Measurements from ENCODE around the gene MYH6. TPM values are rescaled to one million over a fixed set of nuclear protein-coding genes. Genes with fewer than 3 reads are reported as not detected.
"Not testable (repeated sequence)": the region's sequence is repeated elsewhere in the genome, so short reads cannot be mapped to it uniquely, and the experiment has no call there.

The MYH6 gene
- total RNA-seq, 2 experiments from 2014 or later, result not detected

DNA sequence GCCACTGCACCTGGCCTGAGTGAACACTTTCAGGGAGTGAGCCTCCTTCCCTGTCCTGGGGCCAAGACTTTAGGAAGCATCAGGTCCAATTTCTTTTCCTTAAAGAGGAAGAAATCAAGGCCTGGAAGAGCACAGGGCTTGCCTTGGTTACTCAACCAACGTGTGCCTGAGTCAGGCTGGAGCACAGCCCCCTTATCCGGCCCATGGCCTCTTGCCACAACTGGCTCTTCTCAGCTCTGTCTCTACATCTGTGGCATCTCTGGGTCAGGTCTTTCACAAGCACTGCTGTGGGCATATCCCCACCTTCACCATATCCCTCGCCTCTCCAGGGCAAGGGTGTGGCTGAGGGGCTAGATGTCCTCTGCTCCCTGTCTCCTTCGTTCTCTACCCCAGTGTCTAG is 6.8 kb downstream of the MYH6 start:
- H3K9me3 Mint-ChIP-seq, result no peaks in the 10 kb centered on the region
- no peak overlapping the region for H3K4me3 Mint-ChIP-seq
- POLR2A ChIA-PET, result no interaction called here
- CTCF ChIA-PET, result no interaction called here
- H3K4me1 Mint-ChIP-seq (ENCODE audit: low read depth), result no peaks in the 10 kb centered on the region
- TF ChIP-seq, protein P1, sequence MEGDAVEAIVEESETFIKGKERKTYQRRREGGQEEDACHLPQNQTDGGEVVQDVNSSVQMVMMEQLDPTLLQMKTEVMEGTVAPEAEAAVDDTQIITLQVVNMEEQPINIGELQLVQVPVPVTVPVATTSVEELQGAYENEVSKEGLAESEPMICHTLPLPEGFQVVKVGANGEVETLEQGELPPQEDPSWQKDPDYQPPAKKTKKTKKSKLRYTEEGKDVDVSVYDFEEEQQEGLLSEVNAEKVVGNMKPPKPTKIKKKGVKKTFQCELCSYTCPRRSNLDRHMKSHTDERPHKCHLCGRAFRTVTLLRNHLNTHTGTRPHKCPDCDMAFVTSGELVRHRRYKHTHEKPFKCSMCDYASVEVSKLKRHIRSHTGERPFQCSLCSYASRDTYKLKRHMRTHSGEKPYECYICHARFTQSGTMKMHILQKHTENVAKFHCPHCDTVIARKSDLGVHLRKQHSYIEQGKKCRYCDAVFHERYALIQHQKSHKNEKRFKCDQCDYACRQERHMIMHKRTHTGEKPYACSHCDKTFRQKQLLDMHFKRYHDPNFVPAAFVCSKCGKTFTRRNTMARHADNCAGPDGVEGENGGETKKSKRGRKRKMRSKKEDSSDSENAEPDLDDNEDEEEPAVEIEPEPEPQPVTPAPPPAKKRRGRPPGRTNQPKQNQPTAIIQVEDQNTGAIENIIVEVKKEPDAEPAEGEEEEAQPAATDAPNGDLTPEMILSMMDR (IDR thresholded peaks at IDR 0.05), result no peak
- intact Hi-C loops (cut with micrococcal nuclease), result no loop called here
- ATAC-seq (no peak), DNase-seq (no peak)
- H3K27me3 Mint-ChIP-seq, result no peaks in the 10 kb centered on the region
- no peaks in the 10 kb centered on the region for H3K36me3 Mint-ChIP-seq (ENCODE audit: low read depth)
- H3K27ac Mint-ChIP-seq, result no peak overlapping the region

DNA sequence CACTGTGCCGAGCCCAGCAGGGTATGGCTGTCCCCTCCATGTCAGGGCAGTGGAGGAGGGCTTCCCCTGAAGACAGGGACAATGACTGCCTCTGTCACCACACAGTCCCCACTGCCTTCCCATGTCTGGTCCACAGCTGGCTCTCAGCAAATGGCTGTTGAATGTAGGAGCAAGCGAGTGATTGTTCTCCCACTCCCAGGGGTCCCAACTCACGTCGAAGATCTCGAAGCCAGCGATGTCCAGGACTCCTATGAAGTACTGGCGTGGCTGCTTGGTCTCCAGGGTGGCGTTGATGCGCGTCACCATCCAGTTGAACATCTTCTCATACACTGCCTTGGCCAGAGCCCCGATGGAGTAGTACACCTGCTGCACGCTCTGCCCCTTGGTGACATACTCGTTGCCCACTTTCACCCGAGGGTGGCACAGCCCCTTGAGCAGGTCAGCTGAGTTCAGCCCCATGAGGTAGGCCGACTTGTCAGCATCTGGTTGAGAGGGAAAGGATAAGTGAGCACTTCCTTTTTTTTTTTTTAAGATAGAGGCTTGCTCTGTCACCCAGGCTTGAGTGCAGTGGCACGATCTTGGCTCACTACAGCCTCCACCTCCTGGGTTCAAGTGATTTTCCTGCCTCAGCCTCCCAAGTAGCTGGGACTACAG is 7.5 kb downstream of the MYH6 start:
- H3K4me1 Mint-ChIP-seq (ENCODE audit: low read depth); CTCF ChIA-PET; ATAC-seq; H3K27ac Mint-ChIP-seq; DNase-seq; H3K36me3 Mint-ChIP-seq (ENCODE audit: low read depth); H3K27me3 Mint-ChIP-seq; H3K4me3 Mint-ChIP-seq; H3K9me3 Mint-ChIP-seq; POLR2A ChIA-PET; intact Hi-C loops (cut with micrococcal nuclease): not testable (repeated sequence)

- intact Hi-C loops (cut with micrococcal nuclease), result no loop called here
- POLR2A ChIA-PET, result no interaction called here
- no peaks in the 10 kb centered on the region for H3K9me3 Mint-ChIP-seq
- no peaks in the 10 kb centered on the region for H3K36me3 Mint-ChIP-seq (ENCODE audit: low read depth)
- H3K27ac Mint-ChIP-seq, result no peak overlapping the region
- H3K4me1 Mint-ChIP-seq (ENCODE audit: low read depth), result no peaks in the 10 kb centered on the region
- DNase-seq (no peak), ATAC-seq (no peak)
- no peaks in the 10 kb centered on the region for H3K27me3 Mint-ChIP-seq
- CTCF ChIA-PET, result no interaction called here
- no peak overlapping the region for H3K4me3 Mint-ChIP-seq
- TF ChIP-seq, protein P1 (IDR thresholded peaks at IDR 0.05), result no peak
Measured at GRCh38 chr14:23399591-23399990, 8.5 kb downstream of the MYH6 start.

DNA sequence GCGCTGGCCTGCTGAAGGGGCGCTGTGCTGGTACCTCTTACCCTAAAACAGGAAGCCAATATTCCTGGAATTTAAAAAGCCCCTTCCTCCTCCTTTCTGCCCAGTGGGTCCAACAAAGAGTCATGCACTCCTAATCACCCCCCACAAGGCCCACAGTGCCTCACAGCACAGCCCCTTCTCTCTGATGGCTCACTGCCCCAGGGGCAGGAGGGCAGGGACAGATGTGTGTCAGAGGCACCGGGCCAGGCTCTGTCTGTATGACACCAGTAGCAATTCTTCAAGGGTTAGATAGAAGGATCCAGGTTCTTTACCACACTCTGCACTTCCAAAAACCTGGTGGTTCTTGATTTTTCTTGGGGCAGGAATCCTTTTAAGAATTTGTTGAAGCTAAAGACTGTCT is 8.9 kb downstream of the MYH6 start:
- no peak overlapping the region for H3K4me3 Mint-ChIP-seq
- TF ChIP-seq, protein P1 (IDR thresholded peaks at IDR 0.05), result no peak
- no peaks in the 10 kb centered on the region for H3K4me1 Mint-ChIP-seq (ENCODE audit: low read depth)
- no peaks in the 10 kb centered on the region for H3K27me3 Mint-ChIP-seq
- no peak overlapping the region for H3K27ac Mint-ChIP-seq
- H3K9me3 Mint-ChIP-seq, result no peaks in the 10 kb centered on the region
- POLR2A ChIA-PET, result no interaction called here
- intact Hi-C loops (cut with micrococcal nuclease), result no loop called here
- no peak for ATAC-seq
- CTCF ChIA-PET, result no interaction called here
- H3K36me3 Mint-ChIP-seq (ENCODE audit: low read depth), result no peaks in the 10 kb centered on the region
- no peak for DNase-seq

- ATAC-seq, result no peak
- H3K36me3 Mint-ChIP-seq (ENCODE audit: low read depth), result no peaks in the 10 kb centered on the region
- H3K4me1 Mint-ChIP-seq (ENCODE audit: low read depth), result no peaks in the 10 kb centered on the region
- intact Hi-C loops (cut with micrococcal nuclease), result no loop called here
- no peak overlapping the region for H3K27ac Mint-ChIP-seq
- H3K9me3 Mint-ChIP-seq, result no peaks in the 10 kb centered on the region
- no peak for DNase-seq
- CTCF ChIA-PET, result no interaction called here
- TF ChIP-seq, protein P1 (IDR thresholded peaks at IDR 0.05), result no peak
- H3K4me3 Mint-ChIP-seq, result no peak overlapping the region
- no peaks in the 10 kb centered on the region for H3K27me3 Mint-ChIP-seq
- POLR2A ChIA-PET, result no interaction called here
Measured at GRCh38 chr14:23398348-23398747, 9.7 kb downstream of the MYH6 start.

Measured in activated CD8-positive, alpha-beta T cell treated with anti-CD3 and anti-CD28 coated beads for 36 hours (primary cell).